T-helper 17 cell (primary cell): ENCODE data around the gene SPNS1. TPM values are rescaled to one million over a fixed set of nuclear protein-coding genes. Genes with fewer than 3 reads are reported as not detected.
"Not testable (repeated sequence)": the region's sequence is repeated elsewhere in the genome, so short reads cannot be mapped to it uniquely, and the experiment has no call there.

Experiments
- ATAC-seq: fragments of 150-1000 bp; cut with Tn5 transposase; 2 replicates; pipeline ENCODE4 v1.10.0; 2021; ENCODE audit warnings: mild to moderate bottlenecking, moderate library complexity
- DNase-seq, 3 donors: peaks; one replicate each; pipeline versions ENCODE4 v3.0.0 to v3.0.0-alpha.2; 2020 to 2021
- H3K9me3 ChIP-seq: one replicate; pipeline ENCODE4 v1.7.0; 2013; ENCODE audit warnings: low read length, mild to moderate bottlenecking; ENCODE audit not compliant: control insufficient read depth, poor library complexity, severe bottlenecking
- H3K27ac Mint-ChIP-seq: one replicate; pipeline ENCODE4 v1.8.0; 2022; ENCODE audit warnings: mild to moderate bottlenecking, moderate library complexity, mixed read lengths
- H3K27me3 Mint-ChIP-seq: one replicate; pipeline ENCODE4 v1.8.0; 2022; ENCODE audit warnings: mixed read lengths
- H3K36me3 Mint-ChIP-seq: one replicate; pipeline ENCODE4 v1.8.0; 2022; ENCODE audit warnings: low read depth, mixed read lengths
- H3K4me1 Mint-ChIP-seq: one replicate; pipeline ENCODE4 v1.8.0; 2022; ENCODE audit warnings: mild to moderate bottlenecking, mixed read lengths
- H3K4me3 Mint-ChIP-seq: one replicate; pipeline ENCODE4 v1.8.0; 2022; ENCODE audit warnings: mild to moderate bottlenecking, moderate library complexity, mixed read lengths
- total RNA-seq, 4 donors: library from RNA in 2 of 4; stranded (reverse) in 2 of 4; gene quantifications; one replicate each; pipeline ENCODE4 v1.2.3 and lab custom pipeline; 2022 to 2026

SPNS1 gene
- total RNA-seq, 2 donors from 2014 or later = 24.4 to 28.1 TPM

DNA sequence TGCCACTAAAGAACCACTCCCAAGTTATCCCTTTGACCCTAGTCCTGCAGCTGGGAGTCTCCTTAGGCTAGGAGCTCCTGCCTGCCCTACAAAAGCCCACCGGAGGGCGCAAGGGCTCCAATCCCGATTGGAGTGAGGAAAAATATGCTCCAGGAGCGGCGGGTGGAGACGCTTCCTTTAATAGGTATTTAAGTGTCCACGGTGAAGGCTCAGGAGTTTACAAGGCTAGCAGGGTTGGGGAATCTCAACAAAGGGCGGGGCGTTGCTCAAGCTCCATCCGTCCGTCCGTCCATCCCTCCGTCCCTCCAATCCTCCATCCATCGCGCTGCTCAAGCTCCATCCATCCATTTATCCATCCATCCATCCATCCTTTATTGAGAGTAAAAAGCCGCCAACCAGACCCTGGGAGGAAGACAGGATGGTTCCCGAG, 556 bp upstream of the SPNS1 start:
- peak; percentile 4 for ATAC-seq
- peaks cover 2% of the 10 kb centered on the region for H3K36me3 Mint-ChIP-seq
- peak overlapping the region; percentile 95 for H3K27ac Mint-ChIP-seq
- no peak for DNase-seq
- H3K4me1 Mint-ChIP-seq = peaks cover 28% of the 10 kb centered on the region
- no peaks in the 10 kb centered on the region for H3K9me3 ChIP-seq
- H3K27me3 Mint-ChIP-seq = no peaks in the 10 kb centered on the region
- peak overlapping the region; percentile 98 for H3K4me3 Mint-ChIP-seq

DNA sequence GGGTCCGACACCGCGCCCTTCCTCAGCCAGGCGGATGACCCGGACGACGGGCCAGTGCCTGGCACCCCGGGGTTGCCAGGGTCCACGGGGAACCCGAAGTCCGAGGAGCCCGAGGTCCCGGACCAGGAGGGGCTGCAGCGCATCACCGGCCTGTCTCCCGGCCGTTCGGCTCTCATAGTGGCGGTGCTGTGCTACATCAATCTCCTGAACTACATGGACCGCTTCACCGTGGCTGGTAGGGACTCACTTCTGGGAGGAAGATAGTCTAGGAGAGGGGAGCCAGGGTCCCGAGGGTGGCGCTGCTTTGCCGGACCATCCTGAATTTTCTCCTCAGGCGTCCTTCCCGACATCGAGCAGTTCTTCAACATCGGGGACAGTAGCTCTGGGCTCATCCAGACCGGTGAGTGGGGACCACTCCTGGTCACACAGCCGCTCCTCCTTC, 601 bp downstream of the SPNS1 start:
- no peak for DNase-seq
- no peak for ATAC-seq
- Mint-ChIP-seq H3K27ac (peak overlapping the region; percentile 95), H3K27me3 (no peaks in the 10 kb centered on the region), H3K4me1 (peaks cover 28% of the 10 kb centered on the region), H3K4me3 (peak overlapping the region; percentile 98), H3K36me3 (peaks cover 2% of the 10 kb centered on the region)
- H3K9me3 ChIP-seq = no peaks in the 10 kb centered on the region

- Mint-ChIP-seq H3K4me3 (no peak overlapping the region), H3K4me1 (peaks cover 31% of the 10 kb centered on the region), H3K27me3 (no peaks in the 10 kb centered on the region), H3K27ac (peak overlapping the region; percentile 41), H3K36me3 (peaks cover 5% of the 10 kb centered on the region)
- ATAC-seq (no peak), DNase-seq (no peak)
- H3K9me3 ChIP-seq = no peaks in the 10 kb centered on the region
Measured at GRCh38 chr16:28977703-28978662, 3.4 kb downstream of the SPNS1 start.

DNA sequence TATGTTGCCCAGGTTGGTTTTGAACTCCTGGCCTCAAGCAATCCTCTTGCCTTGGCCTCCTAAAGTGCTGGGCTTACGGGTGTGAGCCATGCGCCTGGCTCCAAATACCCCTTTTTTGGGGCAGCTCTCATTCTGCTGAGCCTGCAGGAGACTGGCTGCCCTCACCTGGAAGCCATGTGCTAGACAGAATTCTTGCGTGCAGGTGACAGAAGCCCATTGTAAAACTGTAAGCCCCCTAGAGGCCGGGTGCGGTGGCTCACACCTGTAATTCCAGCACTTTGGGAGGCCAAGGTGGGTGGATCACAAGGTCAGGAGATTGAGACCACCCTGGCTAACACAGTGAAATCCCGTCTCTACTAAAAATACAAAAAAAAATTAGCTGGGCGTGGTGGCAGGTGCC, 5.8 kb downstream of the SPNS1 start:
- not testable (repeated sequence) for H3K9me3 ChIP-seq, H3K27ac Mint-ChIP-seq, ATAC-seq, DNase-seq, H3K4me3 Mint-ChIP-seq, H3K27me3 Mint-ChIP-seq
- Mint-ChIP-seq H3K4me1 (peaks cover 34% of the 10 kb centered on the region), H3K36me3 (peaks cover 15% of the 10 kb centered on the region)

- peaks cover 30% of the 10 kb centered on the region for H3K4me1 Mint-ChIP-seq
- no peak for ATAC-seq
- H3K4me3 Mint-ChIP-seq = no peak overlapping the region
- H3K9me3 ChIP-seq = no peaks in the 10 kb centered on the region
- peaks cover 19% of the 10 kb centered on the region for H3K36me3 Mint-ChIP-seq
- no peaks in the 10 kb centered on the region for H3K27me3 Mint-ChIP-seq
- H3K27ac Mint-ChIP-seq = no peak overlapping the region
- DNase-seq = no peak
Measured at GRCh38 chr16:28980929-28981328, 6.4 kb downstream of the SPNS1 start.

GRCh38 chr16:28981517-28981916, 6.9 kb downstream of the SPNS1 start:
- H3K27me3 Mint-ChIP-seq = no peaks in the 10 kb centered on the region
- H3K36me3 Mint-ChIP-seq = peaks cover 19% of the 10 kb centered on the region
- no peaks in the 10 kb centered on the region for H3K9me3 ChIP-seq
- no peak overlapping the region for H3K27ac Mint-ChIP-seq
- no peak overlapping the region for H3K4me3 Mint-ChIP-seq
- no peak for ATAC-seq
- peaks cover 30% of the 10 kb centered on the region for H3K4me1 Mint-ChIP-seq
- DNase-seq = no peak

DNA sequence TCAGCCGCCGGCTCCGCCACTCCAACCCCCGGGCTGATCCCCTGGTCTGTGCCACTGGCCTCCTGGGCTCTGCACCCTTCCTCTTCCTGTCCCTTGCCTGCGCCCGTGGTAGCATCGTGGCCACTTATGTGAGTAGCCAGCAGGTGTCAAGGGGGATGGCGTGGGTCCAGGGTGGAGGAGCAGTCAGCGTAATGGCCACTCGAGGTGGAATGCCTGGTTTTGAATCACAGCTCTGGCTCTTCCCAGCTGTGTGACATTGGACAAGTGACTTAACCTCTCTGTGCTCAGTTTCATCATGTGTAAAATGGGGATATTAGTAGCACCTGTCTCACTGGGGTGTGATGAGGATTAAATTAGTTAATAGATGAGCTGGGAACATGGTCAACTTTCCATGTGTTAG, 7.8 kb downstream of the SPNS1 start:
- DNase-seq (no peak), ATAC-seq (no peak)
- Mint-ChIP-seq H3K36me3 (peaks cover 22% of the 10 kb centered on the region), H3K4me3 (no peak overlapping the region), H3K27ac (no peak overlapping the region), H3K27me3 (no peaks in the 10 kb centered on the region), H3K4me1 (peaks cover 32% of the 10 kb centered on the region)
- H3K9me3 ChIP-seq = no peaks in the 10 kb centered on the region

DNA sequence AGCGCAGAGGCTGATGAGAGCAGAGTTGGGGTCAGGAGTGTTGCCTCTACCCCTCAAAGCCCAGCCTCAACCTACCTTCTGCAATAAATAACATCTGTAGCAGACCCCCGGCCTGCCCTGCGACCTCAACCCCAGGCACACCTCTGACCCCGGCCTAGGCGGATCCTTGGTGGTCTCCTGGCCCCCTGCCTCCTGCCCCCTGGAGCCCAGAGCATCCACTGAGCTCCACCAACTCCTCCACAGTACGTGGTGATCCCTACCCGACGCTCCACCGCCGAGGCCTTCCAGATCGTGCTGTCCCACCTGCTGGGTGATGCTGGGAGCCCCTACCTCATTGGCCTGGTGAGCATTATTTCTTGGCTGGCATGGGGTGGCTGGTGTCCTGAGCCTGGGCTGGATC, 8.4 kb downstream of the SPNS1 start:
- H3K36me3 Mint-ChIP-seq = peaks cover 24% of the 10 kb centered on the region
- no peak overlapping the region for H3K4me3 Mint-ChIP-seq
- H3K27ac Mint-ChIP-seq = peak overlapping the region; percentile 89
- H3K9me3 ChIP-seq = no peaks in the 10 kb centered on the region
- DNase-seq (no peak), ATAC-seq (no peak)
- H3K27me3 Mint-ChIP-seq = no peaks in the 10 kb centered on the region
- peaks cover 34% of the 10 kb centered on the region for H3K4me1 Mint-ChIP-seq

DNA sequence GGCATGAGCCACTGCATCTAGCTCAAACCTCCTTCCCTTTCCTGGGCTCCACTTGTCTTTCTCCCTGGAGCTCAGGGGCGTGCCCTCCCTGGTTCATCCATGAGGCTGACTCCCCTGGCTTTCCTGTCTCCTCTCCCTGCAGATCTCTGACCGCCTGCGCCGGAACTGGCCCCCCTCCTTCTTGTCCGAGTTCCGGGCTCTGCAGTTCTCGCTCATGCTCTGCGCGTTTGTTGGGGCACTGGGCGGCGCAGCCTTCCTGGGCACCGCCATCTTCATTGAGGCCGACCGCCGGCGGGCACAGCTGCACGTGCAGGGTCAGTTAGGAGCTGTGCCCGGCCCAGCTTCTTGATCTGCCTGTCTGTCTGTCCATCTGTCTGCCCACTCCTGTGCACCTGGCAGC, 9.1 kb downstream of the SPNS1 start:
- H3K27me3 Mint-ChIP-seq = no peaks in the 10 kb centered on the region
- peaks cover 34% of the 10 kb centered on the region for H3K4me1 Mint-ChIP-seq
- peak overlapping the region; percentile 89 for H3K27ac Mint-ChIP-seq
- DNase-seq (no peak), ATAC-seq (no peak)
- no peaks in the 10 kb centered on the region for H3K9me3 ChIP-seq
- H3K4me3 Mint-ChIP-seq = peak overlapping the region; percentile 98
- peaks cover 24% of the 10 kb centered on the region for H3K36me3 Mint-ChIP-seq

DNA sequence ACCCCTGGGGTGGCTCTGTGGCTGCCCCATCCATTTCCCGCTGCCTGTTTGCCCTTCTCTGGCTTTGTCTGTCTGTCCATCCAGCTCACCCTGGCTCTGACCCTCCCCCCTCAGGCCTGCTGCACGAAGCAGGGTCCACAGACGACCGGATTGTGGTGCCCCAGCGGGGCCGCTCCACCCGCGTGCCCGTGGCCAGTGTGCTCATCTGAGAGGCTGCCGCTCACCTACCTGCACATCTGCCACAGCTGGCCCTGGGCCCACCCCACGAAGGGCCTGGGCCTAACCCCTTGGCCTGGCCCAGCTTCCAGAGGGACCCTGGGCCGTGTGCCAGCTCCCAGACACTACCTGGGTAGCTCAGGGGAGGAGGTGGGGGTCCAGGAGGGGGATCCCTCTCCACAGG, 9.5 kb downstream of the SPNS1 start:
- peaks cover 39% of the 10 kb centered on the region for H3K4me1 Mint-ChIP-seq
- H3K27ac Mint-ChIP-seq = peak overlapping the region; percentile 89
- H3K4me3 Mint-ChIP-seq = peak overlapping the region; percentile 98
- DNase-seq = no peak
- no peak for ATAC-seq
- peaks cover 24% of the 10 kb centered on the region for H3K36me3 Mint-ChIP-seq
- no peaks in the 10 kb centered on the region for H3K27me3 Mint-ChIP-seq
- no peaks in the 10 kb centered on the region for H3K9me3 ChIP-seq

DNA sequence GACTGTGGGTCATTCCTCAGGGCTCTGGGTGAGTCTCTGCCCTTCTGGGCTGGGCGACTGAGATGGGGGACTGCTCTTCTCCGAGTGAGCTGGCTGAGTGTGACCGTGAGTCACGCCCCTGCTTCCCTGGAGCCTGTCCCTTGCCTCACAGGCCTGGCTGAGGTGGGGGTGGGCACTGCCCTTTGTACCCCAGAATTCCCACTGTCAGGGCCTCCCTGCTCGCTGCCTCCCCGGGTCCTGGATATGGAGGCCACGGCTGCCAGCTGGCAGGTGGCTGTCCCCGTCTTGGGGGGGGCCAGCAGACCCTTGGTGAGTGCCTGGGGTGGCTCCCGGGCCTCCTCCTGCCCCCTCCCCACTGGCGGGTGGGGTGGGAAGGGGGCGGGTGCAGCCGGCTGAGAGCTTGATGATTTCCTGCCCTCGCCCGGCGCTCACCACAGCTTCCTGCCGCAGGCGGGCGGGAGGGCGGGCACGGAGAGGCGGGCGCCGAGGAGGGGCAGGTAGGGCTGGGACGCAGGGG, 10.1 kb downstream of the SPNS1 start, which contains the start of gene LAT:
Gene LAT, plus strand, starts transcription at position 434 of the 517 bp plus-strand sequence. CDS start 366 bp downstream, outside the sequence.
- Mint-ChIP-seq H3K27me3 (no peaks in the 10 kb centered on the region), H3K36me3 (peaks cover 24% of the 10 kb centered on the region), H3K4me3 (peak within 1 kb of the TSS; percentile 98), H3K4me1 (peaks cover 43% of the 10 kb centered on the region), H3K27ac (peak within 1 kb of the TSS; percentile 92)
- no peaks in the 10 kb centered on the region for H3K9me3 ChIP-seq
- DNase-seq (peak; percentile 64 to 74 (median 67)), ATAC-seq (peak; percentile 84)

DNA sequence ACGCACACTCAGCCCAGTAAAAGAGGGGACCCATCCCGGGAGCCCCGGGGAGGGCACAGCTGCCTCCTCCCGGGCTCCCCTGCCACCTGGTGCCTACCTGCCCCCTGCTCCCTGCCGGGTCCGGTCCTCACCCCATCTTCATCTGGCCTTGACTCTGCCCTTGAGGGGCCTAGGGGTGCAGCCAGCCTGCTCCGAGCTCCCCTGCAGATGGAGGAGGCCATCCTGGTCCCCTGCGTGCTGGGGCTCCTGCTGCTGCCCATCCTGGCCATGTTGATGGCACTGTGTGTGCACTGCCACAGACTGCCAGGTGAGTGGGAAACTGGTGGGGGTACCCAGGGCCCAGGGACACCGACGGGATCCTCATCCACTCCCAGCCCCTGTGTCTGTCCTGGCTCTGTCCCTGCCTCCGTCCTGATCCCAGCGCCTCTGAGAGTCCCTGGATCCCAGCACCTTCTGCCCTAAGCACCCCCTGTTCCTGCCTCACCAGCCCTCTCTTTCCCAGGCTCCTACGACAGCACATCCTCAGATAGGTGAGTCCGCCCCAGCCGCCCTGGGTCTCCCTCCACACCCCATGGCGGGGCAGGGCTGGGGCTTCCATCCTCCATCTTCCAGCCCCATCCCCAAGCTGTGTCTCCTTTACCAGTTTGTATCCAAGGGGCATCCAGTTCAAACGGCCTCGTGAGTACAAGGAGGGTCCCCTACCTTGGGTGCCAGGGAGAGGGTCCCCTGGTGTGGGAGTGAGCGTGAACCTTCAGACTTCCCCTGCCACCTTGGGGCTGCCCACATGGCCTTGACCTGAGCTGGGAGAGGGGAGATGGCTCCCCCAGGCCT, 10.8 kb downstream of the SPNS1 start:
- Mint-ChIP-seq H3K27me3 (no peaks in the 10 kb centered on the region), H3K36me3 (peaks cover 27% of the 10 kb centered on the region), H3K27ac (peak overlapping the region; percentile 92), H3K4me3 (peak overlapping the region; percentile 98), H3K4me1 (peaks cover 49% of the 10 kb centered on the region)
- DNase-seq (no peak), ATAC-seq (peak; percentile 40)
- no peaks in the 10 kb centered on the region for H3K9me3 ChIP-seq

DNA sequence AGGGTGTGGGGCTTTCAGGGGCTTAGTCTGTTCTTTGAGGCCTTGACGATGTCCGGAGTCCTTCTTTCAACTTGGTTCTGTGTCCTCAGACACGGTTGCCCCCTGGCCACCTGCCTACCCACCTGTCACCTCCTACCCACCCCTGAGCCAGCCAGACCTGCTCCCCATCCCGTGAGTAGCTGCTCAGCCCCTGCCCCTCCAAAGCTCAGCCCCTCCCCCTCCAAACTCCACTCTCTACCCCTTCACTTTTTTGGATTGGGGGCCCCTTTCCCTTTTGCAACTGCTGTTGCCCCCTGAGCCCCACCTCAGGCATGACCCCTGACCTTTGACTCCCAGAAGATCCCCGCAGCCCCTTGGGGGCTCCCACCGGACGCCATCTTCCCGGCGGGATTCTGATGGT, 11.5 kb downstream of the SPNS1 start:
- no peak for DNase-seq
- ATAC-seq = no peak
- H3K36me3 Mint-ChIP-seq = peaks cover 27% of the 10 kb centered on the region
- H3K27me3 Mint-ChIP-seq = no peaks in the 10 kb centered on the region
- H3K4me1 Mint-ChIP-seq = peaks cover 54% of the 10 kb centered on the region
- H3K27ac Mint-ChIP-seq = peak overlapping the region; percentile 92
- peak overlapping the region; percentile 98 for H3K4me3 Mint-ChIP-seq
- no peaks in the 10 kb centered on the region for H3K9me3 ChIP-seq
